Mesenteric fat pad (tissue), 1 donor: ENCODE data around the gene ASXL1. TPM values are rescaled to one million over a fixed set of nuclear protein-coding genes. Genes with fewer than 3 reads are reported as not detected.
A peak's percentile ranks its signal among the peaks of the same experiment; 100 is the strongest.
"Not testable (repeated sequence)": the region's sequence is repeated elsewhere in the genome, so short reads cannot be mapped to it uniquely, and the experiment has no call there.

Experiments used
- DNase-seq: peaks from one replicate; pipeline ENCODE4 v3.0.0-alpha.2; 2020; ENCODE audit warnings: low spot score
- total RNA-seq: library from RNA; stranded (reverse); fragmentation: NEBNext Ultra II Directional; extraction: Animal tissue kit (Norgen Biotek cat#: 25700); gene quantifications from one replicate; pipeline ENCODE4 v1.2.1, GENCODE V29; 2021
- donor health status: DM: yes; HTN: yes; CAD: no.

ASXL1 gene
- total RNA-seq, 1 donor from 2014 or later, result 75.3 TPM

- no peak for DNase-seq
Measured at GRCh38 chr20:32336918-32337347, 21.2 kb upstream of the ASXL1 start.

GRCh38 chr20:32337937-32338661, 20.0 kb upstream of the ASXL1 start:
- DNase-seq, result no peak

GRCh38 chr20:32338665-32339064, 19.5 kb upstream of the ASXL1 start:
- DNase-seq, result no peak

DNA sequence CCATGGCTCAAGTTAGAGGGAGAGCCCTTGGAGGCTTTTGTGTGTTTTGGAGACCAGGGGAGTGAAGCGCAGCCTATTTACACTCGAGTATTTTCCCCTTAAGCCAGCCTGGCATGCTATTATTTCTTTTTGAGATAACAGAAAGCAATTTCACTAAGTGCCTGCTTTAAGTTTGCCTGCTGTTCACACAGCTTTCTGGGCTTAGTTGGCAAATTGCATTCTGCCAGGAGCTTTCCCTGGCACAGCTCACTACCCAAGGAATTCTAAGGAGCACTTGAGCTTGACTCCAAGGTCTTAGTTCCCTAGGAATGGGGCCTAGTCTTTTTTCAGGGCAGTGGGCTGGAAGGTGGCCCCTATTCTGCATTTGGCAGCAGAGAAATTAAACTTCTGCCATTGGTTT, 19.0 kb upstream of the ASXL1 start:
- no peak for DNase-seq

- not testable (repeated sequence) for DNase-seq
Measured at GRCh38 chr20:32341053-32341452, 17.1 kb upstream of the ASXL1 start.

DNA sequence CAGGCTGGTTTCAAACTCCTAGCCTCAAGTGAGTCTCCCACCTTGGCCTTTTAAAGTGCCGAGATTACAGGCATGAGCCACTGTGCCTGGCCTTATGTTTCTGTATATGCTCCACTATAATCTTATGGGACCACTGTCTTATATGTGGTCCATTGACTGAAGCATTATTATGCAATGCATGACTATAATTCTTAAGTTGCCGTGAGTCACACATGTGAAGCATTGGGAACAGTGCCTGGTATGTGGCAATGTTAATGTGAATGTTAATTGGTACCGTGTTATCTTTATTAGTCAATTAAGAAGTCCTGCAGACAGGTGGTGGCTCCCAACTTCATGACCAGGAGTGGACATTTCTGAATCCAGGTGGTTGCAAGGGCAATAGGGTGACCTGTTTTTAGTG, 14.7 kb upstream of the ASXL1 start:
- DNase-seq, result no peak

DNA sequence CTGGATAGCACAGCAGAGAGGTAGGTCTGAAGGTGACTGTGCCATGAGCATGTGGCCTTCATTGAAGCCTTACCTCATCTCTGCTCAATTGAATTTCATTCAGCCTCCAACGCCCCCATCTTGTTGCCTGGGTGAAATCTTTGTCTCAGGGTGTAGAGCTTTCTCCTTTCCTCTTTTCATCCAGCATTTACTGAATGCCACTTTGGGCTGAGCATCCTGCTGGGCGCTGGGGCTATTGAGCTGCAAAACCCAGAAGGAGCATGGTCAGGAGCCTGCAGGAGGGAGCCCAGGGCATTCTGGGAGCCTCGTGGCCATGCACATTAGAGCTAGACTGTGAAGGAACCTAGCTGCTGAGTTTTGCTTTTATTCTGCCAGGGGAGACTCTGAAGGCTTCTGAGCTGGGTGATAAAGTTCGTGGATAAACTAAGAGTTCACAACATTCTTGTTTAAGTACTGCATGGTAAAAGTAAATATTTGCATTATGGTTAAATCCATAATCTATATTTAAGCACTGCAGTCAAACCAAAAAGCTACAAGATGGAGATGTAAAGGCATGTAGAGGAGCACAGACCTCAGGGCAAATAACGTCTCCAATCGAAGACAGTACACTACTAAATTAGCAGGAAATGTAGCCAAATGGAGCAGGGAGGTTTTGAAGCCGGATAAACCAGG, 13.2 kb upstream of the ASXL1 start:
- no peak for DNase-seq

DNA sequence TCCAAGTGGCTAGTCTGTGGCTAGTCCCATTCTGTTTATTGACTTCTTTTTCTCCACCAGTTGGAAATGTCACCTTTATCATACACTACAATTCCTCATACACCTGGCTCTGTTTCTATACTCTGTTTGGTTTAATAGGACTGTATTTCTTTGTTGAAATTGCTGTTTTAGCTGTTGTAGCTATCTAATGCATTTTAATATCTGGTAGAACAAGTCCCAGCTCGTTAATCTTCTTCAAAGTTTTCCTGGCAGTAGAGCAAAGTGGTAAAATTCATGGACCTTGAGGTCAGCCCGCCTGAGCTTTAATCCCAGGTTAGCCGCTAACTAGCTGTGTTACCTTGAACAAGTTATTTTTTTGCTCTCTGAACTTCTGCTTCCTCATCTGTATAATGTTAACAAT, 9.9 kb upstream of the ASXL1 start:
- DNase-seq, result no peak

GRCh38 chr20:32350421-32350820, 7.7 kb upstream of the ASXL1 start:
- no peak for DNase-seq

DNA sequence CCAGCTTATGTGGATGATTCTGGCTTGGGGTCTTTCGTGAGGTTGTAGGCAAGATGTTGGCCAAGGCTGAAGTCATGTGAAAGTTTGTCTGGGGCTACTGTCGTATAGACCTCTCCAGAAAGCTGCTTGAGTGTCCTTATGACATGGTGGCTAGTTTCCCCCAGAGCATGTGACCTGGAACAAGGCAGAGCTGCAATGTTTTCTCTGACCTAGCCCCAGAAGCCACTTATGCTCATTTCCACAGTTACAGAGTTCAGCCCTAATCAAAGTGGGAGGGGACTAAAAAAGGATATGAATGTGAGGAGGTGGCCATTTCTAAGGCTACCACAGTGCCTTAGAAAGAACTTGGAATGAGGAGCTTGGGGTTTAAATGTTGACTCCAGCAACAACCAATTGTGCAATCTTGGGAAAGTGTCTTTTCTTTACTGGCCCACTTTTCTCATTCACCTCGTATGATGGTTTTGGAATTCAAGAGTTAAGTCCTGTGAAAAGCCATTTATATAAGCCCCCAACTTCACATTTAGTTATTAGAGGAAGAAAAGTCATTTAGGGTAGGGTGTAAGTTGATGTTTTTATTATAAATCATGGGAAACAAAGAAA, 5.9 kb upstream of the ASXL1 start:
- DNase-seq, result no peak

GRCh38 chr20:32353848-32354496, 4.2 kb upstream of the ASXL1 start:
- no peak for DNase-seq

- DNase-seq, result no peak
Measured at GRCh38 chr20:32354592-32355416, 3.3 kb upstream of the ASXL1 start.

DNA sequence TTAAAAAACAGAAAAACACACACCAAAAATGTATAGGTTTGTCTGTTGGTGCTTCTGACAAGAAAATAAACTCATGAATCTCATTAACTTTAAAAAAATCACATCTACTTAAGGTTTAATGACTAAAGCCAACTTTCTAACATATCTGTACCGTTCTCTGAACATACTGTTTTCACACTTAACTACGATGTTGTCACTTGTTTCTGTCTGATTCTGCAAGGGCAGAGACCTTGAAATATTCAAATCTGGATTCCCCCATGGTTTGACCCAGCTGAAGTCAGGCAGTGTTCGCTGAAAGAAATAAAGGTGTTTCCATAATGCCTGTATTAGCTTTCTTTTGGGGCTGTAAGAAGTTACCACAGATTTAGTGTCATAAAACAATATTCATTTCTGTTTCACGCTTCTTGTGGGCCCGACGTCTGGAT, 2.7 kb upstream of the ASXL1 start:
- no peak for DNase-seq

DNA sequence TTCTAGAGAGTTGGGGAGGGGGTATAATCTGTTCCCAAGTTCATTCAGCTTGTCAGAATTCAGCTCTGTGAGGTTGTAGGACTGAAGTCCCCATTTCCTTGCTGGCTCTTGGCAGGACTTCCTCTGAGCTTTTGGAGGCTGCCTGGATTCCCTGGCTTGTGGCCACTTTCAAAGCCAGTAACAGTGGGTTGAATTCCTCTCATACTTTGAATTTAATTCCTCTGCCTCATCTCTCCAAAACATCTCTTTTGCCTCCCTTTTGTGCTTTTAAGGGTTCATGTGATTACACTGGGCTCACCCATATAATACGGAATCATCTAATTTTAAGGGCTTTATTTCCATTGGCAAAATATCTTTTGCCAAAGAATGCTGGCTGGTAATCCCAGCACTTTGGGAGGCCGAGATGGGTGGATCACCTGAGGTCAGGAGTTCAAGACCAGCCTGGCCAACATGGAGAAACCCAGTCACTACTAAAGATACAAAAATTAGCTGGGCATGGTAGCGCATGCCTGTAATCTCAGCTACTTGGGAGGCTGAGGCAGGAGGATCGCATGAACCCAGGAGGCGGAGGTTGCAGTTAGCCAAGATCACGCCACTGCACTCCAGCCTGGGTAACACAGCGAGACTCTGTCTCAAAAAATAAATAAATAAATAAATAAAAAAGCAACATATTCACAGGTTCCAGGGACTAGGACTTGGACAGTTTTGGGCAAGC, 2.1 kb upstream of the ASXL1 start:
- not testable (repeated sequence) for DNase-seq

- no peak for DNase-seq
Measured at GRCh38 chr20:32356622-32357374, 1.3 kb upstream of the ASXL1 start.

- no peak for DNase-seq
Measured at GRCh38 chr20:32357375-32357868, 709 bp upstream of the ASXL1 start.

GRCh38 chr20:32358632-32358882, 426 bp downstream of the ASXL1 start:
- no peak for DNase-seq

DNA sequence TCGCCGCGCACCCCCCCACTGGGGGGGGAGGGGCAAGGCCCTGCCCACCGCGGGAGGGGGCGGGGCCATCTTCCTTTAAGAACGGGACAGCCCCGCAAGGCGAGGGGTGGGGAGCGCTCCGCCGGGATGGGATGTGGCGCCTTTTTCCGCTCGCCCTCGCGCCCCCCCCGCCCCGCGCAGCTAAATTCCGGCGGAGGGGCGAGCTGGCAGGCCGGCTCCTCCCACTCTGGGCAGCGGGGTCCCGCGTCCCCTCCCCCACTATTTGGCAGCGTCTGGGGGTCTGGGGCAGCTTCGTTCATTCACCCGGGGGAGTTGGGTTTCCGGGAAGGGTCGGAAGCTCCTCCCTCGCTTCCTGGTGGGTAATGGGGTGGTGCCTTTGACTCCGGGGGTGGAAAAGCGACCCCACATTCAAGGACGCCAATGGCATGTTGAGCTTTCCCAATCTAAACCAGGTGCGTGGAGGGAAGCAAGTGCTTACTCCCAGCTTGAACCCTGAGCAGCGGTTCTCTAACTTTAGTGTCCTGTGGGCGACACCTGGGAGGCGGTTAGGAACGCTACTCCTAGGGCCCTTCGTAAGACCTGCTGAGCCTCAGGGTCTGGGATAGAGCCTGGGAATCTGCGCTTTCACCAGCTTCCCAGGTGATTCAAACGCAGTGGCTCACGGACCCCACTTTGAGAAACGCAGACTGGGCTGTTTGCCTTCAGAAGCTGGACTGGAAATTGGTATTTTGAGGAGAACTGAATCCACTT, 927 bp downstream of the ASXL1 start:
- peak; percentile 91 for DNase-seq
